Measurements from ENCODE around the gene SLC25A53. TPM values are rescaled to one million over a fixed set of nuclear protein-coding genes. Genes with fewer than 3 reads are reported as not detected.
"Not testable (repeated sequence)": the region's sequence is repeated elsewhere in the genome, so short reads cannot be mapped to it uniquely, and the experiment has no call there.

Gene SLC25A53
- polyA plus RNA-seq, 1 donor: 10.7 TPM

- not testable (repeated sequence) for DNase-seq; H3K4me1 ChIP-seq (ENCODE audit: control insufficient read depth, insufficient read depth, low read length); H3K36me3 ChIP-seq (ENCODE audit: control insufficient read depth, insufficient read depth, low read length); H3K27me3 ChIP-seq (ENCODE audit: control insufficient read depth, insufficient read depth, low read length); H3K27ac ChIP-seq (ENCODE audit: low read length); H3K4me3 ChIP-seq (ENCODE audit: low read length); H3K9me3 ChIP-seq (ENCODE audit: control insufficient read depth, low read depth, low read length)
- no CpG with 5 or more reads among the region's 18 CpGs for WGBS (ENCODE audit: insufficient coverage, low lambda C conversion rate)
These were observed 94.2 kb downstream of the SLC25A53 start for GRCh38 chrX:104062636-104063035.

- DNase-seq; H3K27ac ChIP-seq (ENCODE audit: low read length): not testable (repeated sequence)
- no CpG with 5 or more reads among the region's 13 CpGs for WGBS (ENCODE audit: insufficient coverage, low lambda C conversion rate)
These were observed 101.9 kb downstream of the SLC25A53 start for GRCh38 chrX:104054956-104055355.

More at GRCh38 chrX:104054956-104055355, 101.9 kb downstream of the SLC25A53 start:
- not testable (repeated sequence) for H3K27me3 ChIP-seq (ENCODE audit: control insufficient read depth, insufficient read depth, low read length); H3K4me1 ChIP-seq (ENCODE audit: control insufficient read depth, insufficient read depth, low read length); H3K36me3 ChIP-seq (ENCODE audit: control insufficient read depth, insufficient read depth, low read length); H3K4me3 ChIP-seq (ENCODE audit: low read length); H3K9me3 ChIP-seq (ENCODE audit: control insufficient read depth, low read depth, low read length)

Other genes starting within 250 kb of the SLC25A53 start
- 10.3 TPM for gene TMSB15B, start 194.4 kb downstream of the SLC25A53 start, polyA plus RNA-seq
- gene H2BW1, start 143.3 kb downstream of the SLC25A53 start, polyA plus RNA-seq: not detected
- not detected for gene H2BW2, start 117.1 kb downstream of the SLC25A53 start, polyA plus RNA-seq
- 5.6 TPM for gene TMSB15C, start 80.8 kb downstream of the SLC25A53 start, polyA plus RNA-seq
- 2.3 TPM for gene ZCCHC18, start 44.5 kb downstream of the SLC25A53 start, polyA plus RNA-seq
- 22.3 TPM for gene FAM199X, start 9.4 kb upstream of the SLC25A53 start, polyA plus RNA-seq
- gene ESX1, start 97.9 kb upstream of the SLC25A53 start, polyA plus RNA-seq: not detected